ENCODE measurements around the gene RSL24D1.
"Not testable (repeated sequence)": the region's sequence is repeated elsewhere in the genome, so short reads cannot be mapped to it uniquely, and the experiment has no call there.

Gene RSL24D1

GRCh38 chr15:55151631-55152030 lies 45.1 kb downstream of the RSL24D1 start:
- no peaks in the 10 kb centered on the region for H3K4me1 ChIP-seq (ENCODE audit: control insufficient read depth, low read depth, low read length)
- no peaks in the 10 kb centered on the region for H3K9me3 ChIP-seq (ENCODE audit: control insufficient read depth, low read depth, low read length)
- no peak overlapping the region for H3K27ac ChIP-seq (ENCODE audit: low read length)
- H3K36me3 ChIP-seq (ENCODE audit: control insufficient read depth, low read depth, low read length): no peaks in the 10 kb centered on the region
- H3K9ac ChIP-seq (ENCODE audit: low read length): no peak overlapping the region
- H3K4me3 ChIP-seq (ENCODE audit: low read length): no peak overlapping the region
- no peaks in the 10 kb centered on the region for H3K27me3 ChIP-seq (ENCODE audit: control insufficient read depth, insufficient read depth, low read length)

GRCh38 chr15:55143132-55143531 lies 53.6 kb downstream of the RSL24D1 start:
- not testable (repeated sequence) for H3K9ac ChIP-seq (ENCODE audit: low read length); H3K27me3 ChIP-seq (ENCODE audit: control insufficient read depth, insufficient read depth, low read length); H3K36me3 ChIP-seq (ENCODE audit: control insufficient read depth, low read depth, low read length); H3K4me1 ChIP-seq (ENCODE audit: control insufficient read depth, low read depth, low read length); H3K4me3 ChIP-seq (ENCODE audit: low read length); H3K9me3 ChIP-seq (ENCODE audit: control insufficient read depth, low read depth, low read length); H3K27ac ChIP-seq (ENCODE audit: low read length)

GRCh38 chr15:55133972-55134371 lies 62.8 kb downstream of the RSL24D1 start:
- Histone ChIP-seq H3K4me1 (ENCODE audit: control insufficient read depth, low read depth, low read length) (no peaks in the 10 kb centered on the region), H3K4me3 (ENCODE audit: low read length) (no peak overlapping the region), H3K36me3 (ENCODE audit: control insufficient read depth, low read depth, low read length) (no peaks in the 10 kb centered on the region), H3K27me3 (ENCODE audit: control insufficient read depth, insufficient read depth, low read length) (no peaks in the 10 kb centered on the region), H3K9me3 (ENCODE audit: control insufficient read depth, low read depth, low read length) (no peaks in the 10 kb centered on the region), H3K9ac (ENCODE audit: low read length) (no peak overlapping the region), H3K27ac (ENCODE audit: low read length) (no peak overlapping the region)

- Histone ChIP-seq H3K4me1 (ENCODE audit: control insufficient read depth, low read depth, low read length) (no peaks in the 10 kb centered on the region), H3K36me3 (ENCODE audit: control insufficient read depth, low read depth, low read length) (no peaks in the 10 kb centered on the region), H3K9ac (ENCODE audit: low read length) (no peak overlapping the region), H3K4me3 (ENCODE audit: low read length) (no peak overlapping the region), H3K27ac (ENCODE audit: low read length) (no peak overlapping the region), H3K27me3 (ENCODE audit: control insufficient read depth, insufficient read depth, low read length) (no peaks in the 10 kb centered on the region), H3K9me3 (ENCODE audit: control insufficient read depth, low read depth, low read length) (no peaks in the 10 kb centered on the region)
These were observed 64.1 kb downstream of the RSL24D1 start for GRCh38 chr15:55132672-55133071.

Data from iPS-18a (cell line).